Measurements from ENCODE around the gene BAZ2A.
"Not testable (repeated sequence)": the region's sequence is repeated elsewhere in the genome, so short reads cannot be mapped to it uniquely, and the experiment has no call there.

The BAZ2A gene

DNA sequence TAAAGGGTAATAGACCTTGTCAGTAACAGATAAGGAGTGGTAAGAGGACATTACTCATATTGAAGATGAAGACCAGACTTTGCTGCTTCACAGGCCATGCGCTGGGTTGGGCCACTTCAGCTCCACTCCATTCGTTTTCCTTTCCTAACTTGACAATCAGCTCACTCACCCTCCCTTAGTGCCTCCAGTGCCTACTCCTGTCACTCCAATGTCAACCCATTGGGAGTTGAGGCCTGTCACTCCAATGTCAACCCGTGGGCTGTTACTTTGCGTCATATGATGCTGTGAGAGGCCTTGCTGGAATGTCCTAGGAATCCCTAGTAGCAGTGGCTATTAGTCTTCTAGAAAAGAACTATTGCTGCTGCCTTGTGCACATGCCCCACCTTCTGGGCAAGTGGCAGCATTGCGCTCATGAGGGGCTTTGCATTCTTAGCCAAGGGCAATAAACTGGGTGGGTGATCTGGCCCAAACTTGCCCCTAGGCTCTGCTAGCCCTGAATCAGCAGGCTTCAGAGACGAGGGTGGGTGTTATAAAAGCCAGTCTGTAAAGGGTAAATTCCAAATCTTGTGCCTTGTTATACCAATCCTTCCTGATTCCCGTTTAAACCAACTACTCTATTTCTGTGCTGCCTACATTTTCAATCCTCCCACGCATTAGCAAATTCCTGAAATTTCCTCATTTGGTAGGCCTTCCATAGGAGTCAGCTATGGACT is 36.1 kb downstream of the BAZ2A start:
- DNase-seq (ENCODE audit: low read depth), result peak; percentile 26

DNA sequence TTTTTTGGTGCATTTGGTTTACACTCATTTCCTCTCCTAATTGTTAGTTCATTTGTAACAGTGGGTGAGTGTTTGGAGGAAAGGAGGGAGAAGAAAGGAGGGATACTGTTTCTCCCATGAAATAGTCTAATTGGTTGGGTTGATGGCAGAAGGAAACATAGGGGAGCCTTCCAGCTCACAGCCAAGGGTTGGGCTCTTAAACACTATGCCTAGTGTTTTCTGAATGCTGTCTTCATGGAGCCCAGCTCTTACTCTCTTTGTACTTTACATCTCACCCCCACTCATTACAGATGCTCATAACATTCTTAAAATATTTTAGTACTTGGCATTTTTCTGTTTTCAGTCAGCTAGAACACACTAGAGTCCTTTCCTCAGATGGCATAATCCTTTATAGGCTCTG is 38.2 kb downstream of the BAZ2A start:
- DNase-seq (ENCODE audit: low read depth), result no peak

DNA sequence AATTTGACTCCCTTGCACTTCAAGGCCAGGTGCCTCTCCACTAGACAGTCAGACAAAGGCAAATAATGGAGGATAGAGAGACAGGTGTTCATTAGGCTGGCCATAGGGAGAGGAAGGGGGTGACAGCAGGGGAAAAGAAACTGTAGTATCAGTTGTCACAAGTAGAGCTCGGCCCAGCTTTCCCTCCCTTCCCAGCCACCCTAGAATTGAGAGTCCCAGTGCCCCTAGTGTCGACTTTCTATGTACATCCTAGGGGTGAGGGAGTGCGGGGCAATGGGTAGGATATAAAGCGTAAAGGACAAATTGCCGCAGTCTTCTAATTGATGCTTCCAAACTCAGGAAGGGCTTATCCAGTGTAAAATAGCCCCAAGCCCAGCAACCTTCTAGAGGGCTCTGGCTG is 39.0 kb downstream of the BAZ2A start:
- DNase-seq (ENCODE audit: low read depth), result no peak

DNA sequence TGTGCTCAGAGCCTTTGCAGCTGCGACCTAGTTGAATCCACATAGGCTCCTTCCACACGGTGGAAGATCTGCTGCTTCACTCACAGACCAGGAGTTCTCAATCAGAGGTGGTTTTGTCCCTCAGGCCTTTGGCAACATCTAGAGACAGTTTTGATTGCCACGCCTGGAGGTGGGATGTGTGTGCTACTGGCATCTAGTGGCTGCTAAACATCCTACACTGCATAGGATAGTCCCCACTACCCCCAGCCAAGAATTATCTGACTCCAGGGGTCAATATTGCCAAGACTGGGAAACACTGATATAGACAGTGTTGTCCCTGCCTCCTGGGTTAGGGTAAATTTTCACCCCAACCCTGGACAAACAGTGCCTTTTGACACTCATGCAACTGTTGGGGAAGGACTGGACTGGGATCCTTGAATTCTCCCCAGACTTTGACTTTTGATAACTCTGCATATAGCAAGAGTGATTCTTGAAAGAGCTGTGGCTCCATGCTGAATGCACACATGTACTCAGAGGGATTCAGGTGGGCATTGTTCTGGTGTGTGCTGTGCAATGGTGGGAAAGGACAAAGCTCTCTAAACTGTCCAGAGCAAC is 39.8 kb downstream of the BAZ2A start:
- no peak for DNase-seq (ENCODE audit: low read depth)

DNA sequence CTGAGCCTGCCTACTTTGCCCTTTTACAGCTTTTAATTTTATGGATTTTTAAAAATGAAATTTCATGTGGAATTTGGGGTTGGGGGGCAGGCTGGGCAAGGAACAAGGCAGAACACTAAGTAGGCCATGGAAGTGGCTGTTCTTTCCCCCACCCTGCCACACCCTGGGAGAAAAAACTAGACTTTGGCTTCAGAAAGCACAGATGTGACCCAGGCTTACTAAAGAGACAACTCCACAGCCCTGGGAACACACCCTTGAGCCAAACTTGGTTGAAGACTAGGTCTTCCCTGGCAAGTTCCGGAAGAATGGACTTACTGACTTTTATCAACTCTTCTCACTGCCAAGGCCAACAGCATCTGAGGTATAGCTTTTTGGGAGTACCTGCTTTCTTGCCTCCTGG is 40.3 kb downstream of the BAZ2A start:
- DNase-seq (ENCODE audit: low read depth), result no peak

DNA sequence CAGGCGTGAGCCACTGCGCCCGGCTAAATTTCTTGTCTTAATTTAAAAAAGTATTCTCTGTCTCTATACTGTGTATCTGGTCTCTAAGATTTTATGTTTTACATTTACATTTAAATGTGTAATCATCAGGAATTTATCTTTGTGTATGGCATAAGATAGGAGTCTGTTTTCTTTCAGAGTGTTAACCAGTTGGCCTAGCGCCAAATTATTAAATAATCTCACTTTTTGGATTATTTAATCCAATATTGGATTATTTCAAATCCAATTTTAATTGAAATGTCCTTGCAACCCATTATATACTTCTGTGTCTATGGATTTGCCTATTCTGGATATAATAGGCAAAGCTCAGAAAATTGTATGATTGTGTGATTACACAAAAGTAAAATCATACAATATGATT is 45.0 kb downstream of the BAZ2A start:
- no peak for DNase-seq (ENCODE audit: low read depth)

DNA sequence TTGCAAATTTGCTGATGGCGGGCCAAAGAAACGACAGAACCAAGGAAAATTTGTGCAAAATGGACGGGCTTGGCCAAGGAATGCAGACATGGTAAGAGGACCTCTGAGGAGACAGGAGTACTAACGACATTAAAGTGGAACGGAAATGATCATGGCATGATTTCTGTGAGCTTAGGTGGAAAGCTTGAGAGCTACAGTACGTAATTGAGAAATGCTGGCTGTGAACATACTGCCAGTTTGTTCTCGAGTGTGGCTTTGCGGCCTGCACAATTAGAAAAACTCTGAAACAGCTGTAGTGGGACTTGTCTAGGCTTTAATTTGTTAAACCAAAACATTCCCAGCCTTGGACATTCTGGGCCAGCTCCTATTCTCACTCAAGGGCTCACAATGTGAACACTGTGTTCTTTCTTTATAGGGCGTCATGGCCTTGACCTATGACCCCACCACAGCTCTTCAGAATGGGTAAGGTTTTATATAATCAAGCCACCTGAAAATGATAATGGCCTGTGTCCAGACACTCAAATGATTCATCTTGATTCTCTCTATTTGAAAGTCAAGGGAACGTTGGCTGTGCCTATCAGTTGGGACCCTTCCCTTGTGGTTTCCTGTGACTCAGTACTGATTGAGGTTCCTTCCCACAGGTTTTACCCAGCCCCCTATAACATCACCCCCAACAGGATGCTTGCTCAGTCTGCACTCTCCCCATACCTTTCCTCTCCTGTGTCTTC is 48.5 kb downstream of the BAZ2A start:
- no peak for DNase-seq (ENCODE audit: low read depth)

DNA sequence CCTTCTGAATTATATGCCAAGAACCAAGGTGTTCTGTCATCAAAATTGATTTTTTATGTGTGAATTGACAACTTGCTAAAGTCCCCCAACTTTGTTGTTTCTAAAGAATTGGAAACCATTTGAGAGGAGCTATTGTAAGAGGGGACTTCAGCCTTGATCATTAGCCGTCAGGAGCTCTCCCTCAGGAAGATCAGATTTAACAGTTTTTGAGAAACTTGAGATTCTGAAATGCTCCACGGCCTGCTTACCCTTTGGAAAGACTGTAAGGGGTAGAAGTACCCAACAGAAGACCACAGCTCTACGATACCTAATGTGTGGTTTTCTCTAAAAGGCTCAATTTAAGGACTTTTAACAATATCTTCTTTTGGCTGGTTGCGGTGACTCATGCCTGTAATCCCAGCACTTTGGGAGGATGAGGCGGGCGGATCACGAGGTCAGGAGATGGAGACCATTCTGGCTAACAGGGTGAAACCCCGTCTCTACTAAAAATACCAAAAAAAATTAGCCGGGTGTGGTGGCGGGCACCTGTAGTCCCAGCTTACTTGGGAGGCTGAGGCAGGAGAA is 51.1 kb downstream of the BAZ2A start:
- no peak for DNase-seq (ENCODE audit: low read depth)

DNA sequence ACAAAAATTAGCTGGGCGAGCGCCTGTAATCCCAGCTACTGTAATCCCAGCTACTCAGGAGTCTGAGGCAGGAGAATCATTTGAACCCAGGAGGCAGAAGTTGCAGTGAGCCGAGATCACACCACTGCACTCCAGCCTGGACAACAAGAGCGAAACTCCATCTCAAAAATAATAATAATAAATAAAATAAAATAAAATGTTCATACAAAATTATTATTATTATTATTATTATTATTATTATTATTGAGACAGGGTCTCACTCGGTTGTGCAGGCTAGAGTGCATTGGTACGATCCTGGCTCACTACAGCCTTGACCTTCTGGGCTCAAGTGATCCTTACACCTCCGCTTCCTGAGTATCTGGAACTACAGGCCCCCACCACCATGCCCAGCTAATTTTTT is 52.9 kb downstream of the BAZ2A start:
- not testable (repeated sequence) for DNase-seq (ENCODE audit: low read depth)

DNA sequence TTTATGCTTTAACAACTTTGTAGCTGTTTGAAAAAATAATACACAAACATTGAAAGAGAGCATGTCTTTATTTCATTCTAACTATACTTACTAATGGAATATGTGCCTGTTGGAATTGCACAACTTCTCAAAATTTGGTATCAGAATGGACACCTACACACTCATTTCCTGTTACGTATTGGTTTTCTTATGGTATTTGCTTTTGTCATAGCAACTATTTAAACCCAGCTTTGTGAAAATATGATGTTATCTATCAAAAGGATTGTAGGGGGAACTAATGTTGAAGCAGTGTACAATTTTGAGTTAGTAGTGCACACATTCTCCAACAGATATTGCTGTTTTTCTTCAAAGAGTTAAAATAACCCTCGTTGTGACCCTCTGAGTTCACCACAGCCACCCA is 55.9 kb downstream of the BAZ2A start:
- DNase-seq (ENCODE audit: low read depth), result no peak

DNA sequence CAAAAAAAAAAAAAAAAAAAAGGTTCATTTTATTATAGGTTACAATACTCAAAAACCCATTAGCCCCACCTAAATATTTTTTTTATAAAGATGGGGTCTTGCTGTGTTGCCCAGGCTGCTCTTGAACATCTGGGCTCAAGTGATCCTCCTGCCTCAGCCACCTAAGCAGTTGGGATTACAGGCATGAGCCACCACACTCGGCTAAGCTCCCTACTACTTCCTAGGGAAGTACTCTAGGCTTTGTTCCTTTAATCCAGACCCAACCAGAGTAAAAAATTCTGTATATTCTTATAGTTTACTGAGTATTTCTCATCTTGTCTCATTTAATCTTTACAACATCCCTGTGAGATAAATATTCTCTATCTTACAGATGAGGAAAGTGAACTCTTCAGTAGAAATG is 57.8 kb downstream of the BAZ2A start:
- DNase-seq (ENCODE audit: low read depth), result no peak

DNA sequence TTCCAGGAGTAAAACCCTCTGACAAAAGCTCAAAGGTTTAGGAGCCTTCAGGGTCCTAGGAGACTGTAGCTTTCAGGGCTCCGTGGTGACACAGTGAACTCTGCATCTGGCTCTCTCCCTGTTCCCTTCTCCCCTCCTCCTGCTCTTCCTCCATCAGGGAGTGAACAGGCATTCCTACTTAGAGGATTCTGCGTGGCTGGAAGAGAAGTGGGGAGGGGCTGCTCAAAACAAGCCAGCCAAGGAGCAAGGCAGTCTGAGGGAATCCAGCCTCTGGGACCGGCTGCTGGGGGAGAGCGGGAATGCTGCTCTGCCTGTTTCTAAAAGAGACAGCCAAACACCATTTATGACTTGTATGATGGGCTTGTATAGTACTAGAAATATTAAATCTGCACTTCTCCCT is 59.0 kb downstream of the BAZ2A start:
- DNase-seq (ENCODE audit: low read depth), result no peak

DNA sequence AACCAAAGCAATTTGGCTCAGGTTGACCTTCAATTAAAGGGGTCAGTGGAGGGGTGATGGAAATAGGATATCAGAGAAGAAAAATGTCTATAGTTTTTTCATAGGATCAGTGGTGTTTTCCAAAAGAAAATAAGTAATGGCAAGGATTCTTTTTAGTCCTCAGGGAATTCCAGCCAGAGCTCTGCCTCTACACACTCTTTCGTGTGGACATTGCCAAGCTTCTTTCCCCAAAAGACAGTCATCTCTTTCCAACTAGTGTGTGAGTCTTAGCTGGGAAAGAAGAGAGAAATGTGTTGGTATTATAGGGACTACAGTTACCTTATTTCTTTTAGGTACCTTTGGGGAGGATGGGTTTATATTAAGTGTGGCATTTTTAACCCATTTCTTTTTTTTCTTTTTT is 62.0 kb downstream of the BAZ2A start:
- DNase-seq (ENCODE audit: low read depth), result no peak

DNA sequence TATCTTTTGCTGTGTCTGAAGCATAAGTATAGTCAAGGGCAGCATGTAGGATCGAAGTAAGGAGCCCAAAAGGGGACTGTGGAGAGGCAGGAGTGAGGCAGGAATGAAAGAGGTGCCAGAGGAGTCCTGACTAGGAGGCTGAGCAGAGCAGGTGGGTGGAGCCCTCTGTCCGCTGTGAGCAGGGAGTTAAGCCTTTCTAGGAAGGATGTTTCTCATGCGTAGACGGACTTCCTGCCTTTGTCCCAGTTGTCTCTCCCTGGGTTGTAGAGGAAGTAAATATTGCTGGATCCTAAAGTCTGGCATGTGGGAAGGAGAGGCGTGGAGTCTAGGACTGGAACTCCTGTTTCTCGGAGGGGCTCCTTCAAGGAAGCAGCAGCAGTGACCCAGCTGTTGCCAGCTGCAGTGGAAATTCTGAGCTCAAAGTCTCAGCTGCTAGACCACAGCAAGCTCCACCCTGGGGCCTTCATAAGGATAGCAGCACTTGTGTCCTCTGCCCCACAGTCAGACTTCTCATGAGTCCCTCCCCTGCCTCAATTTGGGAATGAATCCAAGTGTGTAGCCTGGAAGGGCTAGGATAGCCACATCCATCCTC is 64.5 kb downstream of the BAZ2A start:
- no peak for DNase-seq (ENCODE audit: low read depth)

DNA sequence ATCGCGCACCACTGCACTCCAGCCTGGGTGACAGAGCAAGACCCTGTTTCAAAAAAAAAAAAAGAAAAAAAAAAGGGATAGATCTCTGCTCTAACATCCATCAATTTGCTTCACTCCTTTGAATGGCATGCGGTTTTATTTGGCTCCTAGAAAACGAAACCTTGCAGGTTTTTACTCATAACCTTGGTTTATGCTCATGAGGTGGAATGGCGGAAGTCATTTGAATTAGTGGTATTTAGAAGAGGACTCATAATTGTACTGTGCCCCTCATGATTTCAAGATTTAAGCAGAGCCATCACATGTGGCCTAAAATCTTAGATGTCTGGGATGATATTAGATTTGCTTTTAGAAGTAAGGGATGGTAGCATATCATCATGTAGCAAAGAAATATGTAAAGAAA is 79.1 kb downstream of the BAZ2A start:
- no peak for DNase-seq (ENCODE audit: low read depth)

DNA sequence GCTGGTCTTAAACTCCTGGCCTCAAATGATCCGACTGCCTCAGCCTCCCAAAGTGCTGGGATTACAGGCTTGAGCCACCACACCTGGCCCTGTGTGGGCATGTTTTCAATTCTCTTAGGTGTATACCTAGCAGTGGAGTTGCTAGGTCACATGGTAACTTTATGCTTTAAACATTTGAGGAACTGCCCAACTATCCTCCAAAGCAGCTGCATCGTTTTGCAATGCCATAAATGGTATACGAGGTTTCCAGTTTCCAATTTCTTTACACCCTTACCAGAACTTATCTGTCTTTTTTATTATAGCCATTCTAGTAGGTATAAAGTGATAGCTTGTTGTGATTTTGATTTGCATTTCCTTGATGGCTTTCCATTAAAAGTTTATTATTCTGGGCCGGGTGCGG is 83.4 kb downstream of the BAZ2A start:
- DNase-seq (ENCODE audit: low read depth), result no peak

All from activated T-helper 9 cell treated with anti-CD3 and anti-CD28 coated beads, Interleukin-2, amount 50 U/mL, for 16 hours (primary cell).